Stimulated activated CD8-positive, alpha-beta memory T cell treated with anti-CD3 and anti-CD28 coated beads, Interleukin-4, amount 100 ng/mL, for 48 hours (primary cell): ENCODE results near the gene ZNF652.

ENCODE experiments used
- DNase-seq: peaks from one replicate; pipeline ENCODE4 v3.0.0-alpha.2; 2020

Gene ZNF652

GRCh38 chr17:49356320-49356719 is 5.7 kb downstream of the ZNF652 start:
- no peak for DNase-seq

GRCh38 chr17:49353607-49354006 is 8.4 kb downstream of the ZNF652 start:
- no peak for DNase-seq

DNA sequence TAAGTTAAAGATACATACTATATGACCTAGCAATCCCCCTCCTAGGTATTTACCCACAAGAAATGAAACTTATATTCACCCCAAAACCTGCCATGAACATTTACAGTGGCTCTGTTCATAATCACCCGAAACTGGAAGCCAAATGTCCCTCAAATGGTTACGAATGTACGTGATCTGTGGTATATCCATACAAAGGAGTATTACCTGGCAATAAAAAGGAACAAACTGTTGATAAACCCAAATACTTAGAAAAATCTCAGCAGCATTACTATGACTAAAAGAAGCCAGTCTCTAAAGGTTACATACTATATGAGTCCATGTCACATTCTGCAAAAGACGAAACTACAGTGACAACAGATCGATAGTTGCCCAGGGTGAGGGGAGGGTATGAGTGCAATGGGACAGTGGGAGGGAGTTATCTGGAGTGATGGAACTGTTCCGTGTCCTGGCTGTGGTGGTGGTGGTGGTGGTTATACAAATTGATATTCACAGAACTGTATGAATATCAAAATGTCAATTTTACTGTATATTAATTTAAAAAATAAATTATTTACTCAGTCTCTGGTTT is 9.4 kb downstream of the ZNF652 start:
- DNase-seq = no peak

- no peak for DNase-seq
Measured at GRCh38 chr17:49351572-49352140, 10.4 kb downstream of the ZNF652 start.

GRCh38 chr17:49349541-49349940 is 12.5 kb downstream of the ZNF652 start:
- DNase-seq = no peak

- DNase-seq = no peak
Measured at GRCh38 chr17:49344914-49345313, 17.1 kb downstream of the ZNF652 start.

DNA sequence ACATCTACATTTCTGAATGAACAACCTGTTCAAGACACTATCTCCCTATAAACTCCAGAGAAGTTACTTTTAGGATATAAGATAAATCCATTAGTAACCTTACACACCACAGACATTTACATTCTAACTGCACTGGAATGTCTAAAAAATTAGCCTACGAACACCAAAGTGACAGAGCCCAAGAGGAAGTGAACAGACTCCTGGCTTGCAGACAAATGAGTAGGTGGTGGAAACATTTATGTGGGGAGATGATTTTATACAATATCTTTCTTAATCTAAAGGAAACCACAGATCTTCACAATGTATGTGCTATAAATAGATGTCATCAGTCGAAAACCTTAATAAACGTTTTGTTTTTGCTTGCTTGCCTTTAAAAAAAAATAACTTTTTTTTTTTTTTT is 18.8 kb downstream of the ZNF652 start:
- no peak for DNase-seq

DNA sequence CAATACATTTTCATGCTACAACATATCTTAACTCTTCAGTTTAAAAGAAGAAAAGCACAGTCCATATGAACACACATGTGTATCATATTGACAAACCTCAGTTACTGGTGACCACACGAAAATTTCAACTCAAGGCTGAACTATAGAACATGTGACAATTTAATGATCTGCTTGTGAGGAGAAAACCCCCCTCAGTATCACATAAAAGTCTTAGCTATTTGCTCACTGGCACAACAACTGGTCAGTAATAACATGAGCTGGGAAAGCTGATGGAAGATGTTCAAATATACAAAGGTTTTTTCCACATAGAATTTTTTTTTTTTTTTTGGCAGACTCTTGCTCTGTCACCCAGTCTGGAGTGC is 19.5 kb downstream of the ZNF652 start:
- DNase-seq = no peak

GRCh38 chr17:49341356-49341755 is 20.7 kb downstream of the ZNF652 start:
- no peak for DNase-seq

- DNase-seq = no peak
Measured at GRCh38 chr17:49339354-49339753, 22.7 kb downstream of the ZNF652 start.

GRCh38 chr17:49338883-49339282 is 23.2 kb downstream of the ZNF652 start:
- DNase-seq = no peak

- no peak for DNase-seq
Measured at GRCh38 chr17:49337884-49338283, 24.2 kb downstream of the ZNF652 start.

DNA sequence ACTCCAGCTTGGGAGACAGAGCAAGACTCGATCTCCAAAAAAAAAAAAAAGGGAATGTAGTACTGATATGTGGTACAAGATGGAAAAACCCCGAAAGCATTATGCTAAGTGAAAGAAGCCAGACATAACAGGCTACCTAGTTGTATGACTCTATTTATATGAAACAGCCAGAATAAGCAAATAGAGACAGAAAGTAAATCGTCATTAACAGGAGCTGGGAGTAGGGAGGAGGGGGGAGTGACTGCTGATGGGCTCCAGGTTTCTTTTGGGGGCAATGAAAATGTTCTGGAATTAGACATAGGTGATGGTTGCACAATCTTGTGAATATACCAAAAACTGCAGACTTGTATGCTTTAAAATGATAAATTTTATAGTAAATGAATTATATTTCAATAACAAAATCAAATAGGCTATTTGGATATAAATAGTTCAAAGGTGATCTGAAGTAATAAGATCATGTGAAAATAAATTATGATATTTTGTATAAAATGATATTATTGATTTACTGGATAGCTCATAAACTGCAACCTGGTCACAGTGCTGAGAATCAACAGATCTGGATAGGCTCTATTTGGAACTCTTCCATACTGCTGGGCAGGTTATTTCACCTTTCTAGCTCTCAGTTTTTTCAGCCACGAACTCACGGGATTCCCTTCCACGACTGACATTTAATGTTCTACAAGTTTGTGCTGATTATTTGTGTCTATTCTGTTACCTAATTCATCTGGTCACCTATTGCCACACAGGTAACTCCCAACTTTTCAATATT is 27.1 kb downstream of the ZNF652 start:
- DNase-seq = no peak

DNA sequence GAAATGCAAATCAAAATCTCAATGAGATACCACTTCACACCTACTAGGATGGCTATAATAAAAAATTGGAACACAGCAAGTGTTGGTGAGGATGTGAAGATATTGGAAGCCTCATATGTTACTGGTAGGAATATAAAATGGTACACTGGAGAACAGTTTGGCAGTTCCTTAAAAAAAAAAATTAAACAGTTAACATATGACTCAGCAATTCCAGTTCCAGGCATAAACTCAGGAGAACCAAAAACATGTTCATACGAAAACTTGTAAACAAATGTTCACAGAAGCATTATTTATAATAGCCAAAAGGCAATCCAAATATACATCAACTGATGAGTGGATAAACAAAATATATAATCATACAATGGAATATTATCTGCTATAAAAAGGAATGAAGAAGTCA is 28.2 kb downstream of the ZNF652 start:
- no peak for DNase-seq

DNA sequence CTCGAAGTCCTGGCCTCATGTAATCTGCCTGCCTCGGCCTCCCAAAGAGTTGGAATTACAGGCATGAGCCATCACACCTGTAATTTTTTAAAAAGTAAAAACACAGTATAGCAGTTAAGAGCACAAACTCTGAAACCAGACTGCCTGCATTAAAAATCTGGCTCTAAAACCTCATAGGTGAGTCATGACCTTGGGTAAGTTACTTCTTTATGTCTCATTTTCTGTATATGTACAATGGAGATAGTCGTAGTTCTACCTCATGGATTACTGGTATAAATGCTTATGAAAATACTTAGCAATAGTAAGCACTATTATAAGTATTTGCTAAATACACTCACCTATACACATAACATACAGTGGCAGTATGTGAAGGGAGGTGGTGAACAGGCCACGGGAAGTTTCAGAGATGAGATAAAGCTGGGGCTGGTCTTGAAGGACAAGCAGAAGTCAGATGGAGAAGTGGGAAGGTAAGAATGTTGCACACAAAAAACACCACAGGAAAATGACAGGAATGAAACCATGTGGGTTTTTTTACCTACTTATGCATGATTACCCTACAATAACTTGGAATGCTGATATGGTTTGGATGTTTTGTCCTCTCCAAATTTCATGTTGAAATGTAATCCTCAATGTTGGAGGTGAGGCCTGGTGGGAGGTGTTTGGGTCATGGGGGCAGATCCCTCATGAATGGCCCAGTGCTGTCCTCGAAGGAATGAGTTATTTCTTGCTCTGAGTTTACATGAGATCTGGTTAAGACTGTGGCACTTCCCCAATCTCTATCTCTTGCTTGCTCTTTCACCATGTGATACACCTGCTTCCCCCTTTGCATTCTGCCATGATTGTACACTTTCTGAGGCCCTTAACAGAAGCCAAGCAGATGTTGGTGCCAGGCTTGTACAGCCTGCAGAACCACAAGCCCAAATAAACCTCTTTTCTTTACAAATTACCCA is 33.9 kb downstream of the ZNF652 start:
- no peak for DNase-seq

GRCh38 chr17:49325980-49326379 is 36.1 kb downstream of the ZNF652 start:
- no peak for DNase-seq

GRCh38 chr17:49318435-49318965 is 43.5 kb downstream of the ZNF652 start:
- DNase-seq = no peak

- no peak for DNase-seq
Measured at GRCh38 chr17:49316889-49317675, 45.0 kb downstream of the ZNF652 start.

- no peak for DNase-seq
Measured at GRCh38 chr17:49316258-49316570, 45.8 kb downstream of the ZNF652 start.

DNA sequence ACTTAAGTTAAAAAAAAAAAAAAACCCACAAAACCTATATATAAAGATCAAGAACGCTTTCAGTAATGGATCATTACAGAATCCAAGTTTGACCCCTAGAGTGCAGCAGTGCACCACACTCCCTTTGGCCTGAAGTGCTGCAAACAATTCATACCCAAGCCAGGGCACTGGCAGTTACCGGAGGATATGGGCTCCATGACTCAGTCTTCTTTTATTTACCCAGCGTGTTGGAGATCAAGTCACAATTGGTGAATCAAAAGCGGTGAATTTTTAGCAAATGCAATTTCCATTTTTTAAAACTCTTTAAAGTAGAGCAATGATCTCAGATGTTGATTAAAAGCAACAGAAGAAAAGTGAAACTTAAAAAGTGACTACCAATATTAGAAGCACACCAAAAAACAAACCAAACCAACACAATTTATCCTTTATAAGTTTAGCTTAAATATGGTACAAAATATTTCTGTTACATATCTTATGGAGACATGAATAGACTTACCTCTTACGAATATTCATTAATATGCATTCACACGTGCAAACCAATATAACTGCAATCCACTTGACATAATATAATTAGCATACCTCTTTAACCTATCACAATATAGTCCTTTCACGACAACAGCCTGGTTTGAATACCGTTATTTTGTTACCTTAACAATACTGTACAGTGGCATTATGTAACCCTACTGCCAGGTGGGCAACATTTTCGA is 46.3 kb downstream of the ZNF652 start:
- peak; percentile 83 for DNase-seq

- no peak for DNase-seq
Measured at GRCh38 chr17:49312722-49313121, 49.3 kb downstream of the ZNF652 start.

DNA sequence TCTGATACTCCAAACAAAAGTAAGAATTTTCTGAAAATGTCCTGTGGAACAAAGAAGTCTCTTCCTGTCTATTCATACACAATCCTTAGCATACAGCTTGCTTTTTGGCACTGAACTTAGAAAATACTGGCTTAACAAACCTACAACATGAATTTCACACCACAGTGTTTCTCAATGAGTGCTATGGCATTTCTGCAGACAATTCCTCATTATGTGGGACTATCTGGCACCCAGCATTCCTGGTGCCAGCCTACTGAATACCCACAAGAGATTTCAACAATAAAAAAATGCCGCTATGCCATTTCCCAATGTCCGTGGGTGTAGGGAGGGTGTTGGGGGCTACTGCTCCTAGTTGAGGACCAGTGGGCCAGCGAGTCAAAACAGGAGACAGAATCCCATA is 62.1 kb downstream of the ZNF652 start:
- no peak for DNase-seq
